Thoracic aorta (tissue), 2 donors: ENCODE measurements around the gene BTG4. TPM values are rescaled to one million over a fixed set of nuclear protein-coding genes. Genes with fewer than 3 reads are reported as not detected.

Experiments
- ATAC-seq: fragments of 150-250 bp; one replicate; pipeline ENCODE4 v1.8.0; 2017; ENCODE audit warnings: low read depth; ENCODE audit not compliant: insufficient number of reproducible peaks, low FRiP score
- DNase-seq: peaks from one replicate; pipeline ENCODE4 v3.0.0-alpha.2; 2020; ENCODE audit warnings: low spot score
- H3K27ac ChIP-seq, 2 donors: fragments of 200-600 bp; sonication (generic); 1 replicate in 1 of 2; 2 replicates in 1 of 2; pipeline ENCODE4 v1.5.1; 2016; ENCODE audit warnings: mild to moderate bottlenecking in 2 of 2, moderate library complexity in 2 of 2
- H3K27me3 ChIP-seq: fragments of 200-600 bp; sonication (generic); replicated peaks from 2 replicates; pipeline ENCODE4 v1.6.0; 2016; ENCODE audit warnings: mild to moderate bottlenecking; ENCODE audit not compliant: insufficient read depth
- H3K36me3 ChIP-seq: fragments of 200-600 bp; sonication (generic); one replicate; pipeline ENCODE4 v1.5.1; 2016
- H3K4me1 ChIP-seq, 2 donors: fragments of 200-600 bp; sonication (generic); 1 replicate in 1 of 2; 2 replicates in 1 of 2; pipeline versions ENCODE4 v1.5.1 to v1.6.0; 2016; ENCODE audit warnings: low read depth in 2 of 2, mild to moderate bottlenecking in 1 of 2; ENCODE audit not compliant: control insufficient read depth in 1 of 2
- H3K4me3 ChIP-seq: fragments of 200-600 bp; sonication (generic); 2 replicates; pipeline ENCODE4 v1.5.1; 2016; ENCODE audit warnings: mild to moderate bottlenecking
- H3K9me3 ChIP-seq: fragments of 200-600 bp; sonication (generic); 2 replicates; pipeline ENCODE4 v1.5.1; 2016
- CTCF ChIP-seq: fragments of 200-600 bp; sonication (generic); IDR thresholded peaks from one replicate; pipeline ENCODE4 v1.5.1; 2019; ENCODE audit warnings: antibody characterized with exemption
- total RNA-seq, 2 donors: library from RNA; depleted of rRNA; stranded (reverse); fragments of >200 nt; gene quantifications; one replicate each; pipeline versions ENCODE4 v1.1.0 to v1.2.3, GENCODE V29; 2016

Gene BTG4
- total RNA-seq, 2 donors from 2014 or later, result not detected

DNA sequence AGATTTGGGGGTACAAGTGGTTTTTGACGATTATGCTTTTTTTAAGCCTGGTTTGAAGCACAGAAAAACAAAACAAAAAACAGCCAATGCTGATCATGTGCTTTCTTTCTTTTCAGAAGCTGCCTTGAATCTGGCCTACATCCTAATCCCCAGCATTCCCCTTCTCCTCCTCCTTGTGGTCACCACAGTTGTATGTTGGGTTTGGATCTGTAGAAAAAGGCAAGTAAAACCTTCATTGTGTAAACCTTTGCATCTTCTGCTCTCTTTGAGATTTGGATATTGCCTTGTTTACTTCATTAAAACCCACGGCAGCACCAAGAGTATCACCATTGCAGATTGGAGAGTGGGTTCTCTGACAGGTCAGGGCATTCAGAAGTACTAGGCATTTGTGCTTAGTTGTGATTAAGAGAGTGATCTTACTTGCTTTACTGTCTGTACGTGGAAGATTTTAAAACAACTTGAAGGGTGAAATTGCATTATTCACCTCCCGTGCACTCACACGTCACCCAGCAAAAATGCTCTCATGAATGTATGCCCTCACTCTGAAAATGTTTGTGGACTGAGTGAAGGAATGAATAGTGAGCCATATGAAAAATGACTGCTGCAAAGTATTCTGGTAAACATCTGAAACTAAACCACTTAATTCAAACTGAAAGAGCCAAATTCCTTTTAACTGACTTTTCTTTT, 45.4 kb upstream of the BTG4 start:
- H3K4me3 ChIP-seq, result no peak overlapping the region
- no peak for DNase-seq
- peak overlapping the region; percentile 37 to 77 for H3K27ac ChIP-seq

GRCh38 chr11:111555255-111555654, 43.1 kb upstream of the BTG4 start:
- H3K4me1 ChIP-seq, result peaks cover 8 to 14% of the 10 kb centered on the region in 2 donors
- no peaks in the 10 kb centered on the region for H3K27me3 ChIP-seq
- ATAC-seq, result no peak
- no peak overlapping the region for H3K4me3 ChIP-seq
- H3K27ac ChIP-seq, result peak overlapping the region in 1 of 2 donors; percentile 8
- no peaks in the 10 kb centered on the region for H3K9me3 ChIP-seq
- no peak for DNase-seq
- TF ChIP-seq CTCF, result no peak
- H3K36me3 ChIP-seq, result no peaks in the 10 kb centered on the region

More for the DNA sequence above, 45.4 kb upstream of the BTG4 start:
- peaks cover 8 to 14% of the 10 kb centered on the region in 2 donors for H3K4me1 ChIP-seq
- TF ChIP-seq CTCF, result no peak
- ATAC-seq, result peak; percentile 53
- no peaks in the 10 kb centered on the region for H3K9me3 ChIP-seq
- no peaks in the 10 kb centered on the region for H3K27me3 ChIP-seq
- H3K36me3 ChIP-seq, result peaks cover 3% of the 10 kb centered on the region

DNA sequence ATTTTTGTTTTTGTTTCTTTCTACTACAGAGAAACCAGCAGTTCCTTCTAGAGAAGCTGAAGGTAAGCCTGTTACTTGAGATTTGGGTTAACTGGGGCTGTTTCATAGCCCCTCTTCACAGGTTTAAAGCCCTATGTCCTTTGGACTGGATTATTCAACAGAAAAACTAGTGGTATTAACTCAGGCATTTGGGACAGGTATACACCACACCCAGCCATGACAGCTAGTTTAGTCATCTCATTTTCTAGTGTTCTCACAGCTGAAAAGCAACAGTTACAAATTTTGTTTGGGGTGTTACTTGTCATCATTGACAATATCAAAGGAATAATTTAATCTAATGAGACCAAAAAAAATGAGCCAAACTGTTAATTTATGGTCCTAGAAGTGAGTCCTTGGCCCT, 42.3 kb upstream of the BTG4 start:
- Histone ChIP-seq H3K4me1 (peaks cover 8 to 14% of the 10 kb centered on the region in 2 donors), H3K9me3 (no peaks in the 10 kb centered on the region), H3K27me3 (no peaks in the 10 kb centered on the region), H3K36me3 (no peaks in the 10 kb centered on the region), H3K4me3 (no peak overlapping the region), H3K27ac (no peak overlapping the region)
- ATAC-seq (no peak), DNase-seq (no peak)
- TF ChIP-seq CTCF, result no peak

- no peak for TF ChIP-seq CTCF
- H3K9me3 ChIP-seq, result no peaks in the 10 kb centered on the region
- no peak for DNase-seq
- no peaks in the 10 kb centered on the region for H3K4me1 ChIP-seq
- H3K36me3 ChIP-seq, result no peaks in the 10 kb centered on the region
- no peak for ATAC-seq
- no peak overlapping the region for H3K4me3 ChIP-seq
- H3K27ac ChIP-seq, result no peak overlapping the region
- no peaks in the 10 kb centered on the region for H3K27me3 ChIP-seq
Observed at GRCh38 chr11:111550258-111550657, 38.1 kb upstream of the BTG4 start.

GRCh38 chr11:111549869-111550203, 37.6 kb upstream of the BTG4 start:
- no peak overlapping the region for H3K27ac ChIP-seq
- H3K36me3 ChIP-seq, result no peaks in the 10 kb centered on the region
- TF ChIP-seq CTCF, result no peak
- no peaks in the 10 kb centered on the region for H3K9me3 ChIP-seq
- ATAC-seq, result no peak
- no peak overlapping the region for H3K4me3 ChIP-seq
- no peaks in the 10 kb centered on the region for H3K4me1 ChIP-seq
- H3K27me3 ChIP-seq, result no peaks in the 10 kb centered on the region
- no peak for DNase-seq
